NB4 (cell line): ENCODE results near the gene CD200R1.

Source experiments
- DNase-seq: peaks from one replicate; pipeline ENCODE4 v3.0.0; 2010; ENCODE audit warnings: low read depth
- H3K4me3 ChIP-seq: one replicate; pipeline ENCODE4 v1.5.1; 2011; ENCODE audit warnings: mild to moderate bottlenecking, low read depth, low read length, moderate library complexity
- CTCF ChIP-seq: IDR thresholded peaks from one replicate; pipeline ENCODE4 v1.5.1; 2012; ENCODE audit warnings: low read depth, low read length
- MAX ChIP-seq: IDR thresholded peaks from 2 replicates; pipeline ENCODE4 v1.6.1; 2011; ENCODE audit warnings: low read depth, low read length
- MYC ChIP-seq: IDR thresholded peaks from 2 replicates; pipeline ENCODE4 v1.6.1; 2011; ENCODE audit warnings: low read depth, low read length
- POLR2A ChIP-seq: IDR thresholded peaks from 2 replicates; pipeline ENCODE4 v1.6.1; 2011; ENCODE audit warnings: mild to moderate bottlenecking; ENCODE audit not compliant: insufficient read length; ENCODE audit errors: extremely low read depth

The CD200R1 gene

DNA sequence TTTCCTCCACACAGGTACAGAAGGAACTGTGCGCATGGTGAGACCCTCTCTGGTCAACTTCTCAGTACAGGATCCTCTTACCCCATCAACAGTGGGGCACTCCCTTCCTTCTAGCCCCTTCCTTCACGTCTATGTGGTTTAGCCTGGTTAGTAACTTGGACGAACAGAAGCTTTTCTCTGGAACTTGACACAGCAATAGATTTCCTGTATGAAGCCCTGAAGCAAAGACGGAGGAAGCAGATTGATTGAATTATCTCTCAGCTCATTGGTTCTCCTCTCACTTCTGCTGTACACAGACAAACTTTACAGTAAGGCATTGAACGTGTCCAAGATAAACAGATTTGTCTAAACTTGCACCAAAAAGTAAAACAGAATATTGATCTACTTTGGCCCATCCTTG is at the start of gene CD200R1:
CD200R1 (minus strand) TSS at position 210 of the 400 bp plus-strand sequence. CDS start 246 bp downstream, outside the sequence.
- DNase-seq: peak; percentile 6
- H3K4me3 ChIP-seq: no peak within 1 kb of the TSS
- TF ChIP-seq MAX: no peak
- no peak for TF ChIP-seq MYC
- TF ChIP-seq CTCF: no peak
- TF ChIP-seq POLR2A: no peak

DNA sequence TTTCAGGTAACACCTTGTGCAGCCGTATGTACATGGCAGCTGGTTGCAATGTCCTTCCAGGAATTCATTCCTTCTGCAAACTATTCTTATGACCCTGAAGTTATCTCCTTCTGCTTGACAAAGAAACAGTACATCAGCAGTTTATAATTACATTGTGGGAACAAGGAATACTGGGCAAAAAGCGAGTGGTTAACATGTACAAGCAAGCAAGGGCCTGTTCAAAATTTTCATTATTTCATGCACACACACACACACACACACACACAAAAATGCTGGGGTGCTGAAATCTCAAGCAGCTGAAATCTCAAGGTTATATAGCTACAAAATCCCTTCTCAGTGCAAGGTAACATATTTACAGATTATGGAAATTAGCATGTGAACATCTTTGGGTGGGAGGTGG is 46.6 kb upstream of the CD200R1 start:
- no peak for DNase-seq
- no peak overlapping the region for H3K4me3 ChIP-seq
- TF ChIP-seq CTCF (no peak), MAX (no peak), POLR2A (no peak), MYC (no peak)

DNA sequence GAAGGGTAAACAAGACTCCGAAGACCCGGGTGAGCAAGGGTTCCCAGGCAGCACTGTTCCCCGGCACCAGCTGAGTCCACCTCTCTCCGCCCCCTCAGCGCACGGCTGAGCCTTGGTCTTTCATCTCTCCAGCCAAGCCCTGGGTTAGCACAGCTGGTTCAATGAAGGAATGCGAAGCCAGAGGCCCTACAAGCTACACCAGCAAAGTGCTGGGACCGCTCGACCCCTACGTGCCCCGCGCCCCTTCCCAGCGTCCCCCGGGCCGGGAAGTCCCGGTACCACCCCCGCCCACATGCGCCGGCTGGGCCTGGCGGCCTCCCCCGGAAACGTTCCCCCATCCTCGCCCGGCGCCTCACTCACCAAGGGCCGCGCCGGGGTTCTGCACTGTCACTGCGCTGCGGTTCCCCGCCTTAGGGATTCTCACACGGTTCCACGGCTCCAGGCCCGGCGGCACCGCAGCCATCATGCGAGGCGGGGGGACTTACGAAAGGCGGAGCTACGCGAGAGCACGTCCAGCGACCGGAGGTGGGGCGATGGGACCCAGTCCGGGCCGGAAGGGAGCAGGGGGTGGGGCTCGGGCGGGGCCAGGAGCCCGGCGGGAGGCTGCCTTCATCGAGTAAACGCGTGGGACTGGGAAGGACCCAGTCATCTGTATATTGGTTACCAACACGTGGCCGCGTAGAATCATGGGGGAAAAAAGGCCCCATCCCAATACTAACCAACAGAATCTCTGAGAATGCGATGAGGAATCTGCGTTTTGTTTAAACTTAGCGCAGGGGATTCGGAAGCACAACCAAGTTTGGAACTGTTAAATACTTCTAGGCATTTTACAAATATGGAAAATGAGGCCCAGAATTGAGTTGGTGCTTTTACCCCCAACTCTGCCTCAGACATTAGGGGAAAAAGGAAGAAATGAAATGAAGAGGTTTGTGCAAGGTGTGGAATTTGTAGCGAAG is 44.6 kb upstream of the CD200R1 start:
- H3K4me3 ChIP-seq: peak overlapping the region; percentile 98
- TF ChIP-seq POLR2A (peak; percentile 64), MYC (peak; percentile 97), CTCF (no peak), MAX (peak; percentile 97)
- peak; percentile 95 for DNase-seq

DNA sequence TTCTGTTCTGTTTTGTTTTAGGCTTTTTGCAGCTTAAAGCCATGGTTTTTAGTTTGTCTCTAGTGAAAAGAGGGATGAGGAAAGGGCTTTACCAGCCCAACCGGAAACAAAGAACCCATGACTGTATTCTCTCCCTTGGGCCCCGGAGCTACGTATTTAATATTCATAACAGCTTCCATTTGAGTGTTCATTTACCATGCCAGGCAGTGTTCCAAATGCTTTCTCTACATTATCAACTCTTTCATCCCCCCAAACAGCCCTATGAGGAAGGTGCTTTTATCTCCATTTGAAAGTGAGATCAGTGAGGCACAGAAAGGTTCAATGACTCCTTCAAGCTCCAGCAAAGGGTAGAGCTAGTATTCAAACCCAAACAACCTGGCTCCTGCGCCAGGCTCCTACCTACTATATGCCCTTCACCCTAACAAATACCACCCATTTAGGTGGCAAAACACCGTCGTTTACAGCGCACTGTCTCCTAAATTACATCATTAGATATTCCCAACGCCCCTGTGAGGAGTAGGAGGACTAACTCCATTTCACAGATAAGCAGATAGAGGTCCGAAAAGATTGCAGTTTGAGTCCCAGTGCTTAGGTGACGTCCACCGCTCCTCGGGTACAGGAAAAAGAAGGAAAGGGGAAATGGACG is 43.8 kb upstream of the CD200R1 start:
- TF ChIP-seq MAX: no peak
- TF ChIP-seq MYC: no peak
- TF ChIP-seq CTCF: no peak
- H3K4me3 ChIP-seq: peak overlapping the region; percentile 98
- DNase-seq: peak; percentile 34

GRCh38 chr3:113013593-113013992 is 38.7 kb upstream of the CD200R1 start:
- no peak for TF ChIP-seq CTCF
- no peak for TF ChIP-seq POLR2A
- TF ChIP-seq MYC: no peak
- TF ChIP-seq MAX: no peak
- DNase-seq: no peak

More at GRCh38 chr3:113013593-113013992, 38.7 kb upstream of the CD200R1 start:
- H3K4me3 ChIP-seq: no peak overlapping the region
